CD4-positive, alpha-beta T cell treated with Interleukin-4 for 4 hours (primary cell): Measurements from ENCODE around the gene ZNF580.
A peak's percentile ranks its signal among the peaks of the same experiment; 100 is the strongest.

Experiments
- DNase-seq: peaks from one replicate; pipeline ENCODE4 v3.0.0-alpha.2; 2020

Gene ZNF580

DNA sequence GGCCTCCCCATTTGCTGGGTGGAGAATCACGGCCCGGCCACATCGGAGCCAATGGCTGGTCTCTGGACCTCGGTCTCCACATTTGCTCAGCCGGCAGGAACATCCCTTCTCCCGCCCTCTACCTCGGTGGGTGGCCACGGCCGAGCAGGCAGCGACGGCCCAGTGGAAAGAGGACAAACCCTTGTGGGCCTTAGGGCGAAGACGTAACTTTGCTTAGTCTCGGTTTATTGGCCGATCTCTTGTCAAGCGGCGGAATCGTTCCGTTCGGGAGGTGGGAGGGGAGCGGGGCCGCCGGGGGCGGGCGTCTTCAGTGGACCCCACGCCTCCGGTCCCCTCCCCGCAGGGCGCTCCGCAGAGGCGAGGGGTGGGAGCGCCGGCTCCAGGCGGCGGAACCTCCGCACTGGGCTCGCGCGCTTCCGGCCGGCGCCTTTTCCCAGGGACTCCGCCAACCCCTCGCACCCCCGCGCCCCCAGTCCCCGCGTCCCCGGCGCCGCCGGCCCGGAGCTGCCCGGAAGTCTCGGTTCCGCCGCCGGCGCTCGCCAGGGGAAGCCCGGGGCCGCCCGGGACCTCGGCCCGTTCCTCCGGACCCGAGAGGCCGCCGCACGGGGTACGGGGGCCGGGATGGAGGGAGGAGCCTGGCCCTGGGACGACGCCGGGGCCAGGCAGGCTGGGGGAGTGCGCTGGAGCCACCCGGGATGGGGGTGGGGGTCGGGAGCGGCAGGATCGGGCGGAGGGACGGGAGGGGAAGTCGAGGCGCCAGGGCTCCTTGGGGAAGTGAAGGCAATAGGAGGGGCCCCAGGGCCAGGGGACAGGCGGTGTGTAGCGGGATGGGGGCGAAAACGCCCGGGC, at the start of gene ZNF580:
Gene ZNF580 (plus strand): TSS at position 426 of the 849 bp plus-strand sequence. CDS start 1,507 bp downstream, outside the sequence.
- peak; percentile 40 for DNase-seq

DNA sequence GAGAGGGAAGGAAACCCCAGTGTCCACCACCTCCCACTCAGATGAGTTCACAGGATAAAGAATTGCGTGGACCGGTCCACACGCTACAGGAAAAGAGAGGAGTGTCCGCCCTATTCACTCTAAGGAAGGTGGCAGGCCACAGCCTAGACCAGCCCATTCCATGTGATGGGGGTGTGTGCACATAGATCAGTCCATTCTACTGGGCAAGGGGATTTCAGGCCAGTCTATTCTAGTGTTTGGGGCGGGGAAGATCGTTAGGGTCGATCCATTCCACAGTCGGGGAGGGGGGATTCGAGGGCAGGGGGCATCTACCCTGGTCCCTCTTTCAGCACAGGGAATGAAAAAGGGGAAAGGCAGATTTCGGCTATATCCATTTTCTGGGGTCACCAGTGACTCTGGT, 49.2 kb upstream of the ZNF580 start:
- no peak for DNase-seq

GRCh38 chr19:55592391-55593090, 48.3 kb upstream of the ZNF580 start:
- DNase-seq: no peak

DNA sequence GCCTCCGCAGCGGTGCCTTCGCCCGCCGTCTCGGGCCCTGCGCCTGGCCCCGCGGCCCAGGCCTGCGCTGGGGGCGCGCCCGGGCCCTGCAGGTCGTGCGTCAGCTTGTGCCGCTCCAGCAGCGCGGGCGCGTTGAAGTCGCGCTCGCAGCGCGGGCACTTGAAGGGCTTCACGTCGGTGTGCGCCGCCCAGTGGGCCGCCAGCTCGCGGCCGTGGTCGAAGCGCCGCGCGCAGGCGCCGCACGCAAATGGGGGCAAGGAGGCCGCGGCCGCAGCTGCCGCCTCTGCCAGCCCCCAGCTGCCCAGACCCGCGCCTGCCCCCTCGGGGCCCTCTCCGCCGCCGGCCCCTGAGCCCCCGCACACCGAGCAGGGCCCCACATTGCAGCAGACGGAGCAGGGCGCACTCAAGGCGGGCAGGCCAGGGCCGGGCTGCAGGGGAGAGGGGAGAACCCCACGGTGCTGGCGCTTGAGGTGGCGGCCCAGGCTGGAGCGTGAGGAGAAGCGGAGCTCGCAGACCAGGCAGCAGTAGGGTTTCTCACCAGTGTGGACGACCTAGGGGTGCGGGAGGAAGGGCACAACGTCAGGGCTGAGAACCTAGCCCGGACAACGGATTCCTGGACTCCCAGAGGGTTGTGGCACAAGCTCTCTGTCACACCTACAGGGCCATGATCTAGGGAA, 47.6 kb upstream of the ZNF580 start:
- no peak for DNase-seq

GRCh38 chr19:55594996-55595545, 45.7 kb upstream of the ZNF580 start:
- no peak for DNase-seq

DNA sequence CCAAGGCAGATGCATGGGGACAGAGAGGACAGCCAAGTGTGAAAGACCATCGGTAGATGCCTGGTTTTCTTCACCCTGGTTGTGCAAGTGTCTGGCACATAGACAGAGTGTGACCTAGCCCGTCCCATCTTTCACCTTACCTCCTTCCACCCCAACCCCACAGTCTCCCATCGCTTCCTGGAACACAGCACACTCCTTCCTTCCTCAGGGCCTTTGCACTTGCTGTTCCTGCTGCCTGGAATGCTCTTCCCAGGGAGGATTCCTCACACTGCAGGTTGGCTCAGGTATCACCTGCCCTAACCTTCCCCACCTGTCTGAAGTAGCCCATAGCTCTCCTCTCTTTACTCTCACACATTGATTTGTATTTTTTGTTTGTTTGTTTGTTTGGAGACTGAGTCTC, 44.5 kb upstream of the ZNF580 start:
- DNase-seq: no peak

GRCh38 chr19:55597501-55597921, 43.3 kb upstream of the ZNF580 start:
- DNase-seq: no peak

DNA sequence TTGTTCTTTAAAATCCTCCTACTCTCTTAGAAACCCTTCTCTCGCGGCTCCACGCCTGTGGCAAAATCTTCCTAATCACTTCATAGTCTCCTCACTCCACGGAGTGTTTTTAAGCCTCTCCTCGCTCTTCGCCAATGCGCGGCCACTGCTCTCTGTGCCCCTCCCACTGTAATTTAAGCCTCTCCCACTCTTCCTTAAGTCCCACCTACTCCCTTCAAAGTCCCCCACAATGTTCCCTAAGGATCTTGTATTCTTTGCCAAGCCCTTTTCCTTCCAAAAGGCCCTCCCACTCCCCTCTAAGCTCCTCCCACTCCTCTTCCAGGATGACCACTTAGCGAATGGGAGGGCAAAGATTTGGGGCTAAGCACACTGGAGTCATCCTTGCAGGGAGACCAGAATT, 42.8 kb upstream of the ZNF580 start:
- DNase-seq: no peak

DNA sequence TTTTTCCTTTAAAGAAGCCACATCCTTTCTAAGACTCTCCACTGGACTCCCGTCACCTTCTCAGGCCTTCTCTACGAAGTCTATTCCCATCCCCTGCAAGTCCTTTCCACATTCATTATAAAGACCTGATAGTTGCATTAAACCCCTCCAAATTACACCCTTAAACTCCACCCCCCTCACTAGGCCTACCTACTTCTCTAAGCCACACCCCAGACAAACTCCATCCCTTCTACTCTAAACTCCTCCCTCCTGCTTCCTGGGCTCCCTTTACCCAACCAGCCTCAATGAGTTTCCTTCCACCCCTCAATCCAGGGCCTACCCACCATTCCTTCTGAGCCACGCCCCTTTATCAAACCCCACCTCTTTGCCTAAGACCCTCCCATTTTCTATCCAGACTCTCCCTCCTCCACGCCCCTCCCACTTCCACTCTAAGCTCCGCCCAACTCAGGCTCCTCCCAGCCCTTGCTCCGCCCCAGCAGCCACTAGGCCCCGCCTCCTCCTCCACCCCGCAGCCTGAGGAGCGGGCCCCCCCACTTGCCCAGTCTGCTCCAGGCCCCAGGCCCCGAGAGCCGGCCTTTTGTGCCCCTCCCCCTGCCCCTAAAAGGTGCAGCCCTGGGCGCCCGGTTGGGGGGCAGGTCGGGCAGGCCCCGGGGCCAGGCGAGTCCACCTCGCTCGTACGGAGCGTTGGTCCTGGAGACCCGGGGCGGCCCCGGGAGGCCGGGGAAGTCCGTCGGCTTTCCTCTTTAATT, 41.9 kb upstream of the ZNF580 start:
- peak; percentile 86 for DNase-seq

DNA sequence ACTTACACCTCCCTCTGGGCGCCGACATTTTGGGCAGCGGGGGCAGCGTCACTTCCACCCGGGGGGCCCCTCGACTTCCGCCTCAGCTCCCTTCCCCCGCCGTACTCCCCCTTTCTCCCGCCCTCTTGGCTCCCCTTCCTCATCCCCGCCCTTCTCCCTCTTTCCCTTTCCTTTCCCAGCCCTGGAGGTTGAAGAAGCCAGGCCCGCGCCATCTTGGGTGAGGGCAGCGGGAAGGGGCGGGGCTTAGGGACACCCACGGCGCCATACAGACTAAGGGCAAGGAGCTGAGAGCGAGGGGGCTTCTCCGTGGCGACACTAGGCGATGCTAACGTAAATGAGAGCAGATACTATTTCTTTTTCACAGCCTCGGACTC, 41.3 kb upstream of the ZNF580 start, which contains the start of gene FIZ1:
Gene FIZ1 (minus strand): TSS at position 50 of the 374 bp plus-strand sequence. CDS start 1,652 bp downstream, outside the sequence.
- peak; percentile 99 for DNase-seq

DNA sequence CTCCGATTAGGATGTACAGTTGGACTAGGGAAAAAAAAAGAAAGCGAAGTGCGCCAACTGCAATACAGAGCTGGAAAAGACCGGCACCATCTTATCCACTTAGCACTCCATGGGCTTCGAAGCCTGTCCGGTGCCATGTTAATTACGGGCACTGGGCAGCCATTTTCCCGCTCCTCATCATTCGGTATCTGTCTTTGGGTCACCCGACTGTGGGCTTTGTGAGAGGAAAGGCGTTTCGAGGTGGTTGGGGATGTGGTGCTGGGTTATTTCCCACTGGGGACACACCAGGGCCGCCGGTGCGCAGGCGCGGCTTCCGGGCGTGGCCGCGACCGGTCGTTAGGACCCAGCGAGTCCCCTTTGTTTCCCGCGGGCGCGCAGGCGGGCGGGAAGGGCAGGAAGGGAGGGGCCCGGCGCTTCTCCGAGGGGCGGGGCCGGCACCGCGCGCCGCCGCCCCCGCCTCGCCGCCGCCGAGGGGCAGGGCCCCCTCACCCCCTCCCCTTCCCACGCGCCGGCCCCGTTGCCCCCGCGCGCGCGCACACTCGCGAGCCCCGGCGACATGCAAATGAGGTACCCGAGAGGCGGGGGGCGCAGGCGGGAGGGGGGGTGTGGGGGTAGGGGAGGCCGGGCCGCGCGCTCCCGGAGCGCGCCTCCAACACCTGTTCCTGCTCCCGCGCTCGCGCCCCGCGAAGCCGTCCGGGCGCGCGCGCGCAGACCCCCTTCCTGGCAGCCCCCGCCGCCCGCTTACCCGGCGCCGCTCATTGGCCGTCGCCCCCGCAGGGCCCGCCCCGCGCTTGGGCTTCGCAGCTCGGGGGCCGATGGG, 40.8 kb upstream of the ZNF580 start, which contains the start of gene ZNF524:
Gene ZNF524 (plus strand): TSS at position 447 of the 820 bp plus-strand sequence. CDS start 1,825 bp downstream, outside the sequence.
- peak; percentile 90 for DNase-seq

DNA sequence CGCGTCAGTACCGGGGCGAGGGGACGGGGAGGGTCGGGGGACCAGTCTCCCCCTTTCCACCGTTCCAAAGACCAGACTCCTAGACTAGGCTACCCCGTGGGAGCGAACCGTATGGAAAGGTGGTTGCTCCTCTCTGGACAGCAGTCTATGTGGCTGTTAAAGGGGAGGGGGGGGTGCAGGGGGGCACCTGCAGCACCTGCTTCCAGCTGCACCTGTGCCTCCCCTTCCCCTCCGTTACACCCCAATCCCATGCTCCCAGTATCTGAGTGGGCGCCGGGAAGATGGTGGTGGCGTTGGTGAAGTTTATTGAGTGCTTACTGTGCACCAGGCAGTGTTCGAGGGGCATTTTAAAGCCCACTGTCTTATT, 40.2 kb upstream of the ZNF580 start:
- DNase-seq: no peak

DNA sequence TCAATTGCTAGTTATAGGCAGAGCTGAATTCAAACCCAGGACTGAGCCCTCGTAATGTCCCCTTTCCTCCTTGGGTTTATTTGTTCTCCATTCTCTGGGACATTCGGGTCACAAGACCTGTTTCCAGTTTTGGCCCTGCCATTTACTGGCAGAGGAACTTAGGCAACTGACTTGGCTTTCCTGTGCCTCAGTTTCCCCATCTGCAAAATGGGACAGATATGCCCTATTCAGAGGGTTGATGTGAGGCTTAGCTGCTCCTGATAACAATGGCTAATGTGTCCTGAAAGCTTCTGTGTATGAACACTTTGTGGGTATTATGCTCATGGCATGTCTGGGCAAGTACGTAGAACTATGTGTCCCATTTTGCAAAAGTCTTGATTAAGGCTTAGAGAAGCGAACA, 39.7 kb upstream of the ZNF580 start:
- DNase-seq: no peak

DNA sequence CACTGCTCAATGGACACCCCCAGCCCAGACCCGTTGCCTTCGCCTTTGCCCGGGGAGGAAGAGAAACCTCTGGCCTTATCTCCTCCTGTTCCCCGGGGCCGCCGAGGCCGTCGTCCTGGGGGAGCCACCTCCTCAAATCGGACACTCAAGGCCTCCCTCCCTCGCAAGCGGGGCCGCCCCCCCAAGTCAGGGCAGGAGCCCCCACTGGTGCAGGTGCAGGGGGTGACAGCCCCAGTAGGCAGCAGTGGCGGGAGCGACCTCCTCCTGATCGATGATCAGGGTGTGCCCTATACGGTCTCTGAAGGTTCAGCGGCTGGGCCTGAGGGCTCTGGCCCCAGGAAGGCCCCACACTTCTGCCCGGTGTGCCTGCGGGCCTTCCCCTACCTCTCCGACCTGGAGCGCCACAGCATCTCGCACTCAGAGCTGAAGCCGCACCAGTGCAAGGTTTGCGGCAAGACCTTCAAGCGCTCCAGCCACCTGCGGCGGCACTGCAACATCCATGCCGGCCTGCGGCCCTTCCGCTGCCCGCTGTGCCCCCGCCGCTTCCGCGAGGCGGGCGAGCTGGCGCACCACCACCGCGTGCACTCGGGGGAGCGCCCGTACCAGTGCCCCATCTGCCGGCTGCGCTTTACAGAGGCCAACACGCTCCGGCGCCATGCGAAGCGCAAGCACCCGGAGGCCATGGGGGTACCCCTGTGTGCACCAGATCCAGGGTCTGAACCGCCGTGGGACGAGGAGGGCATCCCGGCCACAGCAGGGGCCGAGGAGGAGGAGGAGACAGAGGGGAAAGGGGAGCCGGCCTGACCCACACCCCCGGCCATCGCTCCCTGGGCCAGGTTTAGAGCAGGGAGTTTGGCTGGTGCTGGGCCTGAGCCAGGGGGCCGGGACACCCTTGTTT, 38.4 kb upstream of the ZNF580 start:
- DNase-seq: no peak

- DNase-seq: no peak
Observed at GRCh38 chr19:55603115-55603514, 37.7 kb upstream of the ZNF580 start.

DNA sequence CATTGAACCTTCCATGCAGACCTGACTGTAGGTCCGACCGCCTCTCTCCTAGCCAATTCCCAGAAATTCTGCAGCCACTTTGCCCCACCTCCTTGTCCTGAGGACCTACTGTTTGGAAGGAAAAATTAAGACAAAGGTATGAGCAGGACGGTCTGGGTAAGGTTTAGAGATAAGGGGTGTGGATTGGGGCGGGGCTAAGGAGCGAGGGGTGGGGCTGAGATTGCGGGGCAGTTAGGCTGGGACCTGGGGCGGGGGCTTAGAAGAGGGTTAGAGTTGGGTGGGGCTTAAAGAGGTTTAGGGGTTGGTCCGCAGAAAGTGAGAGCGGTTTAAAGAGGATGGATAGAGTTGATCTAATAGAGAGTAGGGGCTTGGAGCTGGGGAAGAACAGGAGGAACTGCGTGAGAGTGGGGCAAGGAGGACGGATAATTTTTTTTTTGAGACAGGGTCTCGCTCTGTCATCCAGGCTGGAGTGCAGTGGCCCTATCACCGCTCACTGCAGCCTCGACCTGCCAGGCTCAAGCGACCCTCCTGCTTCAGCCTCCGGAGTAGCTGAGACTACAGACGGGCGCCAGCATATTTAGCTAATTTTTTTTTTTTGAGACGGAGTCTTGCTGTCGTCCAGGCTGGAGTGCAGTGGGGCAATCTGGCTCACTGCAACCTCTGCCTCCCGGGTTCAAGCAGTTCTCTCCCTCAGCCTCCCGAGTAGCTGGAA, 37.1 kb upstream of the ZNF580 start:
- DNase-seq: no peak

DNA sequence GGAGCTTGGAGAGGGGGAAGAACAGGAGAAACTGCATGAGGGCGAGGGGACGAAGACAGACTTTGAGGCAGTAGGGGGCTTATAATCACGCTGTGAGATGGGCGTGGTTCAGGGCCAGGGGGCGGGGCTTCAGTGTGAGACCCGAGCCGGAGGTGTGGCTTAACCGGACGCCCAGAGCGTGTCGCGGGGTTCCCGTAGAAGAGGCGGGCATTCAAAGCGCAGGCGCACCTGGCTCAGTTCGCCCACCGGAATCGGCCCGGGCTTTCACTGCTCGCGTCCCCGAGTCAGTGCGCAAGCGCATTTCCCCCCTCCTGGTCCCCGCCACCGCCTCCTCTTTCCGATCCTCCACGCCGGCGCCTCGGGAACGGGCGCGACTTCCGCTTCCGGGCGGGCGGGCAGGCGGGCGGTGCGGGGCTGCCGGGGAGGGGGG, 35.6 kb upstream of the ZNF580 start:
- peak; percentile 97 for DNase-seq

GRCh38 chr19:55605637-55606470, 34.9 kb upstream of the ZNF580 start, which contains the start of gene ZNF865:
Gene ZNF865, plus strand, starts transcription at chr19:55605647. Its CDS starts 7,972 bp downstream, at chr19:55613619.
- peak; percentile 70 for DNase-seq

- no peak for DNase-seq
Observed at GRCh38 chr19:55606471-55606787, 34.4 kb upstream of the ZNF580 start.
